GM23248 (cell line): ENCODE measurements around the gene KCNMA1. TPM values are rescaled to one million over a fixed set of nuclear protein-coding genes. Genes with fewer than 3 reads are reported as not detected.

Source experiments
- DNase-seq: peaks from one replicate; pipeline ENCODE4 v3.0.0-alpha.2; 2015
- H2AFZ ChIP-seq: fragments of 200-600 bp; sonication (generic); 2 replicates; pipeline ENCODE4 v1.6.1; 2016; ENCODE audit warnings: antibody characterized with exemption
- H3F3A ChIP-seq: fragments of 200-600 bp; sonication (generic); 2 replicates; pipeline ENCODE4 v1.6.1; 2016; ENCODE audit warnings: mild to moderate bottlenecking, antibody characterized with exemption, mixed run types; ENCODE audit not compliant: insufficient read depth
- H3K27ac ChIP-seq: fragments of 200-600 bp; sonication (generic); 2 replicates; pipeline ENCODE4 v1.5.1; 2016; ENCODE audit warnings: mild to moderate bottlenecking
- H3K27me3 ChIP-seq: fragments of 200-600 bp; sonication (generic); replicated peaks from 2 replicates; pipeline ENCODE4 v1.6.1; 2016; ENCODE audit warnings: mild to moderate bottlenecking; ENCODE audit not compliant: insufficient read depth
- H3K36me3 ChIP-seq: fragments of 200-600 bp; sonication (generic); 2 replicates; pipeline ENCODE4 v1.6.1; 2016; ENCODE audit warnings: low read depth, mild to moderate bottlenecking
- H3K4me1 ChIP-seq: fragments of 200-600 bp; sonication (generic); 2 replicates; pipeline ENCODE4 v1.6.1; 2016; ENCODE audit warnings: mild to moderate bottlenecking; ENCODE audit not compliant: insufficient read depth
- H3K4me2 ChIP-seq: fragments of 200-600 bp; sonication (generic); one replicate; pipeline ENCODE4 v1.6.1; 2016; ENCODE audit warnings: mild to moderate bottlenecking; ENCODE audit not compliant: unreplicated experiment
- H3K4me3 ChIP-seq: fragments of 200-600 bp; sonication (generic); 2 replicates; pipeline ENCODE4 v1.5.1; 2016; ENCODE audit warnings: mild to moderate bottlenecking
- H3K79me2 ChIP-seq: fragments of 200-600 bp; sonication (generic); 2 replicates; pipeline ENCODE4 v1.6.1; 2016; ENCODE audit warnings: mild to moderate bottlenecking; ENCODE audit not compliant: insufficient read depth
- H3K9ac ChIP-seq: fragments of 200-600 bp; sonication (generic); 2 replicates; pipeline ENCODE4 v1.6.1; 2016; ENCODE audit warnings: mild to moderate bottlenecking
- H3K9me2 ChIP-seq: fragments of 200-600 bp; sonication (generic); 2 replicates; pipeline ENCODE4 v1.6.1; 2016; ENCODE audit warnings: mixed run types, mild to moderate bottlenecking, moderate library complexity; ENCODE audit not compliant: insufficient read depth
- H3K9me3 ChIP-seq: fragments of 200-600 bp; sonication (generic); one replicate; pipeline ENCODE4 v1.6.1; 2017; ENCODE audit warnings: low read depth
- H4K20me1 ChIP-seq: fragments of 200-600 bp; sonication (generic); 2 replicates; pipeline ENCODE4 v1.6.0; 2016; ENCODE audit not compliant: insufficient read depth
- EZH2 ChIP-seq: fragments of 200-600 bp; sonication (generic); IDR thresholded peaks from 2 replicates; pipeline ENCODE4 v1.6.1; 2018; ENCODE audit warnings: antibody characterized with exemption, mild to moderate bottlenecking; ENCODE audit not compliant: insufficient read depth, poor library complexity, severe bottlenecking
- EZH2phosphoT487 ChIP-seq: fragments of 200-600 bp; sonication (generic); IDR thresholded peaks from 2 replicates; pipeline ENCODE4 v1.6.1; 2018; ENCODE audit warnings: antibody characterized with exemption, moderate library complexity, mild to moderate bottlenecking, low read depth; ENCODE audit not compliant: insufficient read depth
- WGBS, 2 experiments: methylation state at CpG; one replicate each; pipeline ENCODE4 v1.1.6; 2015 to 2017; ENCODE audit warnings: low lambda C conversion rate in 2 of 2, low coverage in 1 of 2; ENCODE audit errors: missing lambda C conversion rate in 2 of 2; 5-methylcytosine and 5-hydroxymethylcytosine counted together
- in situ Hi-C: fragments of 300-500 bp; cut with MboI; formaldehyde crosslinking; loops from 2 replicates; pipeline ENCODE4 v1.15.0; 2020
- polyA plus RNA-seq: library from polyadenylated mRNA; unstranded; fragments of >200 nt; fragmentation: Nextera tagmentation; extraction: Ambion mirVana; gene quantifications from 2 replicates; pipeline ENCODE4 v1.2.1, GENCODE V29; 2016
- total RNA-seq: library from RNA; depleted of rRNA; stranded (reverse); fragments of >200 nt; shearing (Covaris generic); gene quantifications from 2 replicates; pipeline ENCODE4 v1.2.3, GENCODE V29; 2014

Gene KCNMA1
- total and polyA plus RNA-seq, 2 experiments from 2014 or later, result 14.2 to 25.1 TPM

GRCh38 chr10:77682393-77683087 lies 44.9 kb upstream of the KCNMA1 start:
- WGBS, 2 experiments, result 85 to 87% methylated on average over 5 of the region's 5 CpGs
- Histone ChIP-seq H3F3A (no peaks in the 10 kb centered on the region), H3K36me3 (no peaks in the 10 kb centered on the region), H3K79me2 (no peaks in the 10 kb centered on the region), H4K20me1 (no peaks in the 10 kb centered on the region), H2AFZ (no peak overlapping the region), H3K27ac (no peak overlapping the region), H3K27me3 (peaks cover 4% of the 10 kb centered on the region; the same call in 1 of the 2 replicates), H3K4me3 (no peak overlapping the region), H3K9ac (no peak overlapping the region), H3K9me3 (no peaks in the 10 kb centered on the region), H3K4me1 (no peaks in the 10 kb centered on the region), H3K4me2 (no peak overlapping the region), H3K9me2 (no peaks in the 10 kb centered on the region)
- no peak for TF ChIP-seq EZH2
- TF ChIP-seq EZH2phosphoT487, result no peak
- no peak for DNase-seq
- in situ Hi-C loops, result no loop called here

GRCh38 chr10:77681839-77682238 lies 44.2 kb upstream of the KCNMA1 start:
- TF ChIP-seq EZH2, result no peak
- no peak for TF ChIP-seq EZH2phosphoT487
- H3K36me3 ChIP-seq, result no peaks in the 10 kb centered on the region
- H3K79me2 ChIP-seq, result no peaks in the 10 kb centered on the region
- H4K20me1 ChIP-seq, result no peaks in the 10 kb centered on the region
- no peak overlapping the region for H3K27ac ChIP-seq
- no peak overlapping the region for H3K9ac ChIP-seq
- no peak overlapping the region for H2AFZ ChIP-seq
- WGBS, 2 experiments, result 38 to 45% methylated on average over 6 of the region's 6 CpGs
- H3K4me1 ChIP-seq, result no peaks in the 10 kb centered on the region
- in situ Hi-C loops, result no loop called here
- H3F3A ChIP-seq, result no peaks in the 10 kb centered on the region
- H3K9me2 ChIP-seq, result no peaks in the 10 kb centered on the region
- H3K27me3 ChIP-seq, result no peaks in the 10 kb centered on the region; the same call in 1 of the 2 replicates
- no peaks in the 10 kb centered on the region for H3K9me3 ChIP-seq
- DNase-seq, result no peak
- no peak overlapping the region for H3K4me2 ChIP-seq
- H3K4me3 ChIP-seq, result no peak overlapping the region

- TF ChIP-seq EZH2 (no peak), EZH2phosphoT487 (no peak)
- in situ Hi-C loops, result no loop called here
These were observed 43.2 kb upstream of the KCNMA1 start for GRCh38 chr10:77680811-77681210.

GRCh38 chr10:77680065-77680464 lies 42.5 kb upstream of the KCNMA1 start:
- Histone ChIP-seq H3F3A (no peaks in the 10 kb centered on the region), H3K27ac (no peak overlapping the region), H3K79me2 (no peaks in the 10 kb centered on the region), H3K4me2 (no peak overlapping the region), H2AFZ (no peak overlapping the region), H3K9ac (no peak overlapping the region), H3K4me3 (no peak overlapping the region), H3K9me2 (no peaks in the 10 kb centered on the region), H3K36me3 (no peaks in the 10 kb centered on the region), H3K4me1 (no peaks in the 10 kb centered on the region), H4K20me1 (no peaks in the 10 kb centered on the region), H3K9me3 (no peaks in the 10 kb centered on the region), H3K27me3 (no peaks in the 10 kb centered on the region; the same call in 1 of the 2 replicates)
- 66 to 73% methylated on average over 3 of the region's 3 CpGs for WGBS, 2 experiments
- no peak for DNase-seq
- in situ Hi-C loops, result no loop called here
- TF ChIP-seq EZH2phosphoT487 (no peak), EZH2 (no peak)

More at GRCh38 chr10:77680811-77681210, 43.2 kb upstream of the KCNMA1 start:
- Histone ChIP-seq H2AFZ (no peak overlapping the region), H3K27ac (no peak overlapping the region), H3K9me3 (no peaks in the 10 kb centered on the region), H4K20me1 (no peaks in the 10 kb centered on the region), H3K4me2 (no peak overlapping the region), H3K9me2 (no peaks in the 10 kb centered on the region), H3K4me3 (no peak overlapping the region), H3K4me1 (no peaks in the 10 kb centered on the region), H3K27me3 (no peaks in the 10 kb centered on the region; the same call in 1 of the 2 replicates), H3K9ac (no peak overlapping the region), H3K36me3 (no peaks in the 10 kb centered on the region), H3K79me2 (no peaks in the 10 kb centered on the region), H3F3A (no peaks in the 10 kb centered on the region)
- no peak for DNase-seq
- 76% methylated on average over 8 of the region's 8 CpGs for whole genome bisulfite sequencing, 2 experiments

GRCh38 chr10:77679217-77679616 lies 41.6 kb upstream of the KCNMA1 start:
- H4K20me1 ChIP-seq, result no peaks in the 10 kb centered on the region
- no peak overlapping the region for H2AFZ ChIP-seq
- WGBS, 2 experiments, result 66 to 70% methylated on average over 5 of the region's 5 CpGs
- no peak overlapping the region for H3K27ac ChIP-seq
- H3F3A ChIP-seq, result no peaks in the 10 kb centered on the region
- no peak overlapping the region for H3K9ac ChIP-seq
- H3K4me1 ChIP-seq, result no peaks in the 10 kb centered on the region
- no peaks in the 10 kb centered on the region for H3K79me2 ChIP-seq
- in situ Hi-C loops, result no loop called here
- no peak overlapping the region for H3K4me3 ChIP-seq
- H3K4me2 ChIP-seq, result no peak overlapping the region
- no peaks in the 10 kb centered on the region; the same call in 1 of the 2 replicates for H3K27me3 ChIP-seq
- no peaks in the 10 kb centered on the region for H3K9me2 ChIP-seq
- no peak for DNase-seq
- TF ChIP-seq EZH2 (no peak), EZH2phosphoT487 (no peak)
- H3K36me3 ChIP-seq, result no peaks in the 10 kb centered on the region
- H3K9me3 ChIP-seq, result no peaks in the 10 kb centered on the region
